GM12864 (cell line): Measurements from ENCODE around the gene RPP25L.
A peak's percentile ranks its signal among the peaks of the same experiment; 100 is the strongest.

ENCODE experiments used
- DNase-seq: peaks from one replicate; pipeline ENCODE4 v3.0.0-alpha.2; 2011; ENCODE audit warnings: low read depth
- H3K4me3 ChIP-seq: 2 replicates; pipeline ENCODE4 v1.5.1; 2011; ENCODE audit warnings: mild to moderate bottlenecking, low read depth, low read length, control low read depth
- TF ChIP-seq, protein P1 (sequence below): IDR thresholded peaks from 2 replicates; pipeline ENCODE4 v1.5.1; 2011; ENCODE audit warnings: low read depth, mild to moderate bottlenecking, moderate library complexity, low read length, control low read depth, inconsistent platforms; ENCODE audit errors: missing control alignments

RPP25L gene

DNA sequence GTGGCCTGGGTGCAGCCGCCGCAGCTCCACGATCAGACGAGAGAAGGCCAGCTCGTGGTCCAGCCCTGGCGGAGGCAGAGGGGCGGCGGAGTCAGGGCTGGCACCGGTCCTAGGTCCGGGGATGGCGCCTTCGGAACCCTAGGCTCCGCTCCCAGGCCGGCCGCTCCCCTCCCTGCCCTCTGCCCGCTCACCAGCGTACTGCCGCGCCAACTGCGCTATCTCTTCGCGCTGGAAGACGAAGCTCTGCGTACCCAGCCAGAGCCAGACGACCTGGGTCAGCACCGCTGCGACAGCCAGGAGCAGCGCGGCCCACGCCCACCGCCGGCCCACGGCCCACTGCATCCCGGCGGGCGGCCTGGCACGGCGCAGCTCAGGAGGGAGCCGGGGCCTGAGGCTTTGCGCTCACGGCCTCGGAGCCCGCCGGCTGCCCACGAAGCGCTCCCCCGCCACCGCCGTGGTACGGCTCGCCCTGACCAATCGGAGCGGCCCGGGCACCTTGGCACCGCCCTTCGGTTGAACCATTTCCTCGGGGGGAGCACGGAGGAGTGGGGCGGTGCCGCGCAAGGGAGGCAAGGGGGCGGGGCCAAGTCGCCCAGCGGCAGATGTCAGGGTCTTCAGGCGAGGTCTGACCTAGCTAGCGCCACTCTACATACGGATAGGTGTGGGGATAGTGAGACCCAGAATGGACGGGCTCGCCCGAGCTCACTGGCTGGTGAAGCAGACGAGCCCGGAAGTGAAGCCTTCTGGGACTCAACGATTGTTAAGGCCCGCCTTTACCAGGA lies 25.6 kb upstream of the RPP25L start, which contains the start of gene SIGMAR1:
SIGMAR1 (minus strand) TSS at position 432 of the 782 bp plus-strand sequence; CDS start at position 342, 90 bp downstream.
- DNase-seq = peak; percentile 73

GRCh38 chr9:34636791-34637355 lies 25.0 kb upstream of the RPP25L start:
- DNase-seq = no peak
- TF ChIP-seq, protein P1, sequence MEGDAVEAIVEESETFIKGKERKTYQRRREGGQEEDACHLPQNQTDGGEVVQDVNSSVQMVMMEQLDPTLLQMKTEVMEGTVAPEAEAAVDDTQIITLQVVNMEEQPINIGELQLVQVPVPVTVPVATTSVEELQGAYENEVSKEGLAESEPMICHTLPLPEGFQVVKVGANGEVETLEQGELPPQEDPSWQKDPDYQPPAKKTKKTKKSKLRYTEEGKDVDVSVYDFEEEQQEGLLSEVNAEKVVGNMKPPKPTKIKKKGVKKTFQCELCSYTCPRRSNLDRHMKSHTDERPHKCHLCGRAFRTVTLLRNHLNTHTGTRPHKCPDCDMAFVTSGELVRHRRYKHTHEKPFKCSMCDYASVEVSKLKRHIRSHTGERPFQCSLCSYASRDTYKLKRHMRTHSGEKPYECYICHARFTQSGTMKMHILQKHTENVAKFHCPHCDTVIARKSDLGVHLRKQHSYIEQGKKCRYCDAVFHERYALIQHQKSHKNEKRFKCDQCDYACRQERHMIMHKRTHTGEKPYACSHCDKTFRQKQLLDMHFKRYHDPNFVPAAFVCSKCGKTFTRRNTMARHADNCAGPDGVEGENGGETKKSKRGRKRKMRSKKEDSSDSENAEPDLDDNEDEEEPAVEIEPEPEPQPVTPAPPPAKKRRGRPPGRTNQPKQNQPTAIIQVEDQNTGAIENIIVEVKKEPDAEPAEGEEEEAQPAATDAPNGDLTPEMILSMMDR = no peak
- H3K4me3 ChIP-seq = peak overlapping the region; percentile 95

More for the DNA sequence above, 25.6 kb upstream of the RPP25L start, which contains the start of gene SIGMAR1:
- H3K4me3 ChIP-seq = peak within 1 kb of the TSS; percentile 95
- TF ChIP-seq, protein P1 = no peak

- TF ChIP-seq, protein P1 = no peak
- no peak overlapping the region for H3K4me3 ChIP-seq
- no peak for DNase-seq
Measured at GRCh38 chr9:34635556-34635955, 23.7 kb upstream of the RPP25L start.

GRCh38 chr9:34634551-34635248 lies 22.8 kb upstream of the RPP25L start:
- no peak overlapping the region for H3K4me3 ChIP-seq
- TF ChIP-seq, protein P1 = no peak
- DNase-seq = no peak

DNA sequence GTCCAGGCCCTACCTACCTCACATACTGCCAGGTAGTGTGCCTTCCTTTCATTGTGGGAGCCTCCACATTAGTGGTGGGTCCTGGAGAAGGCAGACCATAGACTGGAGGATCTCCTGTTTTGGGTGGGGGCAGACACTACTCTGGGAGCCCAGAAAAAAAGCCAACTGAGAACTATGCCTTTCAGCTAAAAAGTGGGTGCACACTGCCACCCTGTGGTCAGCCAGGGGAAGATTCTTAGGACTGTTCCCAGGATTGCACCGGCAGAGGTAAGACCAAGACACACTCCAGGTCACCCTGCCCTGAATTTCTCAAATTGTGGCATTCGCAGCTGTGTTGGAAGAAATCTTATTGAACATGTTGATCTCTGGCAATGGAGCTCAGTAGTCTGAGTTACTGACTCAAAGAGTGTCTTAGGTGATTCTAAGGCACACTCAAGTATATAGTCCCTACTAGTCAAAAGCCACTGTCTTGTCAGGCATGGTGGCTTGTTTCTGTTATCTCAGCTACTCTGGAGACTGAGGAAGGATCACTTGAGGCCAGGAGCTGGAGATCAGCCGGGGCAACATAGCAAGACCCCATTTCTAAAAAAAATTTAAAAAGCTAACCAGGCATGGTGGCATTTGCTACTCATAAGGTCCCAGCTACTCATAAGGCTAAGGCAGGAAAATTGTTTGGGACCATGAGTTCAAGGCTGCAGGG lies 22.1 kb upstream of the RPP25L start:
- DNase-seq = no peak
- no peak overlapping the region for H3K4me3 ChIP-seq
- TF ChIP-seq, protein P1 = peak; percentile 90

DNA sequence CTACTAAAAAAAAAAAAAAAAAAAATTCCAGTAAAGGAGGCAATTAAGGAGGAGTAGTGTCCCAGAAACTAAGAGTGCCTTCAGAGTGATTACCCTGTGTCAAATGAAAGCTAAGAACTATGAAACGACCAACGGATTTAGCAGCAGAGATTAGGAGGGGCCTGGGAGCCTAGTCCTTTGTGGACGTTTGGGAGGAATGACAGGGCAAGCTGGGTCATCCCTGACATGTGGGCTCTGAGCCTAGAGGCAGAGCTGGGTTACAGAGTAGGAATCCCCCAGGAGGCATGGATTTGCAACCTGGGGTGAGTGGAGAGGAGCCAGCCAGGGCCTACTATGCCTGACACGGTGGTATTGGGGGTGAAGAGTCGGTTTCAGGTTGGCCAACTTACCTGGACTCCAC lies 21.3 kb upstream of the RPP25L start:
- TF ChIP-seq, protein P1 = no peak
- H3K4me3 ChIP-seq = no peak overlapping the region
- DNase-seq = no peak
